ENCODE data around the gene BHMT.
A peak's percentile ranks its signal among the peaks of the same experiment; 100 is the strongest.
"Not testable (repeated sequence)": the region's sequence is repeated elsewhere in the genome, so short reads cannot be mapped to it uniquely, and the experiment has no call there.

The BHMT gene

GRCh38 chr5:79180449-79180848 lies 68.8 kb downstream of the BHMT start:
- not testable (repeated sequence) for DNase-seq

- DNase-seq = peak in 1 of 2 experiments; percentile 4
Observed at GRCh38 chr5:79181419-79182022, 69.9 kb downstream of the BHMT start.
